Colonic mucosa (tissue), 4 donors: Measurements from ENCODE around the gene PRRG4. TPM values are rescaled to one million over a fixed set of nuclear protein-coding genes. Genes with fewer than 3 reads are reported as not detected.
"Not testable (repeated sequence)": the region's sequence is repeated elsewhere in the genome, so short reads cannot be mapped to it uniquely, and the experiment has no call there.

Source experiments
- DNase-seq: peaks from one replicate; pipeline ENCODE4 v3.0.0-alpha.2; 2020
- H3K27ac ChIP-seq: fragments of 200-600 bp; one replicate; pipeline ENCODE4 v1.8.0; 2021
- H3K27me3 ChIP-seq: fragments of 200-600 bp; one replicate; pipeline ENCODE4 v1.8.0; 2021
- H3K36me3 ChIP-seq: fragments of 200-600 bp; one replicate; pipeline ENCODE4 v1.8.0; 2021
- H3K4me1 ChIP-seq: fragments of 200-600 bp; one replicate; pipeline ENCODE4 v1.8.0; 2021; ENCODE audit warnings: mild to moderate bottlenecking
- H3K4me3 ChIP-seq: fragments of 200-600 bp; one replicate; pipeline ENCODE4 v1.8.0; 2021
- H3K9ac ChIP-seq, 2 donors: one replicate each; pipeline ENCODE4 v1.7.0; 2013; ENCODE audit warnings: control low read depth in 2 of 2, low read depth in 2 of 2, low read length in 2 of 2
- H3K9me3 ChIP-seq: fragments of 200-600 bp; one replicate; pipeline ENCODE4 v1.8.0; 2021
- CTCF ChIP-seq: fragments of 200-600 bp; IDR thresholded peaks from one replicate; pipeline ENCODE4 v1.8.0; 2022; ENCODE audit warnings: antibody characterized with exemption, mild to moderate bottlenecking
- intact Hi-C: fragments of 100-400 bp; cut with DNase I; formaldehyde crosslinking; loops from one replicate; pipeline ENCODE4 v1.14.1; 2022
- total RNA-seq, 2 donors: library from RNA; stranded (reverse); fragmentation: NEBNext Ultra II Directional in 1 of 2; extraction: Animal tissue kit (Norgen Biotek cat#: 25700) in 1 of 2; gene quantifications; one replicate each; pipeline ENCODE4 v1.2.1, GENCODE V29; 2021
- donor health status: healthy.
- donor health status: DM: no; HTN: no; CAD: no.
- donor health status: DM: no; HTN: no; CAD: no.

PRRG4 gene
- total RNA-seq, 2 donors from 2014 or later = 11.5 to 18.6 TPM

GRCh38 chr11:32883421-32883820, 53.7 kb downstream of the PRRG4 start:
- Histone ChIP-seq H3K27me3 (no peaks in the 10 kb centered on the region), H3K4me3 (no peak overlapping the region), H3K4me1 (no peaks in the 10 kb centered on the region), H3K27ac (no peak overlapping the region), H3K36me3 (no peaks in the 10 kb centered on the region), H3K9me3 (no peaks in the 10 kb centered on the region), H3K9ac (no peak overlapping the region)
- no peak for TF ChIP-seq CTCF
- DNase-seq = no peak
- intact Hi-C loops = no loop called here

GRCh38 chr11:32884023-32884422, 54.3 kb downstream of the PRRG4 start:
- no peak for DNase-seq
- H3K27me3 ChIP-seq = no peaks in the 10 kb centered on the region
- H3K27ac ChIP-seq = no peak overlapping the region
- H3K4me3 ChIP-seq = no peak overlapping the region
- H3K9ac ChIP-seq = no peak overlapping the region
- no peaks in the 10 kb centered on the region for H3K9me3 ChIP-seq
- intact Hi-C loops = no loop called here
- no peaks in the 10 kb centered on the region for H3K4me1 ChIP-seq
- no peaks in the 10 kb centered on the region for H3K36me3 ChIP-seq
- no peak for TF ChIP-seq CTCF

GRCh38 chr11:32884770-32885384, 55.1 kb downstream of the PRRG4 start:
- no peak overlapping the region for H3K27ac ChIP-seq
- no peaks in the 10 kb centered on the region for H3K27me3 ChIP-seq
- H3K9ac ChIP-seq = no peak overlapping the region
- TF ChIP-seq CTCF = peak; percentile 24
- no peak overlapping the region for H3K4me3 ChIP-seq
- no peaks in the 10 kb centered on the region for H3K36me3 ChIP-seq
- H3K4me1 ChIP-seq = no peaks in the 10 kb centered on the region
- no peak for DNase-seq
- intact Hi-C loops = no loop called here
- H3K9me3 ChIP-seq = no peaks in the 10 kb centered on the region

GRCh38 chr11:32885556-32885955, 55.8 kb downstream of the PRRG4 start:
- H3K27ac ChIP-seq = no peak overlapping the region
- H3K36me3 ChIP-seq = no peaks in the 10 kb centered on the region
- TF ChIP-seq CTCF = no peak
- no peak for DNase-seq
- H3K4me3 ChIP-seq = no peak overlapping the region
- no peaks in the 10 kb centered on the region for H3K27me3 ChIP-seq
- H3K9ac ChIP-seq = no peak overlapping the region
- intact Hi-C loops = no loop called here
- no peaks in the 10 kb centered on the region for H3K4me1 ChIP-seq
- no peaks in the 10 kb centered on the region for H3K9me3 ChIP-seq

GRCh38 chr11:32886180-32886579, 56.5 kb downstream of the PRRG4 start:
- Histone ChIP-seq H3K9me3 (no peaks in the 10 kb centered on the region), H3K27me3 (no peaks in the 10 kb centered on the region), H3K4me1 (no peaks in the 10 kb centered on the region), H3K9ac (no peak overlapping the region), H3K4me3 (no peak overlapping the region), H3K36me3 (no peaks in the 10 kb centered on the region), H3K27ac (no peak overlapping the region)
- TF ChIP-seq CTCF = no peak
- intact Hi-C loops = no loop called here
- no peak for DNase-seq

- DNase-seq, H3K4me1 ChIP-seq, H3K9me3 ChIP-seq, H3K4me3 ChIP-seq, H3K9ac ChIP-seq, intact Hi-C loops, H3K27ac ChIP-seq, H3K36me3 ChIP-seq, H3K27me3 ChIP-seq: not testable (repeated sequence)
Observed at GRCh38 chr11:32887707-32888383, 58.1 kb downstream of the PRRG4 start.

GRCh38 chr11:32888384-32888710, 58.6 kb downstream of the PRRG4 start:
- H3K27ac ChIP-seq, intact Hi-C loops, H3K27me3 ChIP-seq, DNase-seq, H3K36me3 ChIP-seq, H3K4me3 ChIP-seq, H3K4me1 ChIP-seq, H3K9me3 ChIP-seq, H3K9ac ChIP-seq: not testable (repeated sequence)
